C4-2B (cell line): Measurements from ENCODE around the gene HDAC7.
A peak's percentile ranks its signal among the peaks of the same experiment; 100 is the strongest.

Source experiments
- H3K27ac ChIP-seq: fragments of 450-650 bp; 2 replicates; pipeline ENCODE4 v1.5.1; 2017
- ZFX ChIP-seq: fragments of 450-650 bp; IDR thresholded peaks from 2 replicates; pipeline ENCODE4 v1.6.1; 2017
- TF ChIP-seq, protein P1 (sequence below): fragments of 450-650 bp; conservative IDR thresholded peaks from 2 replicates; pipeline ENCODE4 v1.5.1; 2017; ENCODE audit warnings: mild to moderate bottlenecking

The HDAC7 gene

DNA sequence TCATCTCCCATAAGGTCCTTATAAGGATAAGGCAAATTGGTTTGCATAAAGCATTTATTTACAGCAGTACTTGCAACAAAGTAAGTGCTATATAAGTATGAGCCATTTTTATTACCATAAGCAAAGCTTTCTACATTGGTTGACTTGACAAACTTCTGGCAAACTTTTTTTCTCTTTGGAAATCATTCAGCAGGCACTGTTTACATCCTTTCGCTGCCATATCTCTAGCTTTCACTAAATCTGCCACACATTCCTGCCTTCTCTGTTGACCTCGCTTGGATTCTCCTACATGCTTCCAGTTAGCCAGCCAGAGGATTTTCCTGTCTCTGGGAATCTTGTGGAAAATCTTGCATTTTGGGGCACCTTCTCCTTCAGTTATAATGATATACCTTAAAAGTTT lies 21.8 kb upstream of the HDAC7 start:
- TF ChIP-seq ZFX = no peak
- TF ChIP-seq, protein P1, sequence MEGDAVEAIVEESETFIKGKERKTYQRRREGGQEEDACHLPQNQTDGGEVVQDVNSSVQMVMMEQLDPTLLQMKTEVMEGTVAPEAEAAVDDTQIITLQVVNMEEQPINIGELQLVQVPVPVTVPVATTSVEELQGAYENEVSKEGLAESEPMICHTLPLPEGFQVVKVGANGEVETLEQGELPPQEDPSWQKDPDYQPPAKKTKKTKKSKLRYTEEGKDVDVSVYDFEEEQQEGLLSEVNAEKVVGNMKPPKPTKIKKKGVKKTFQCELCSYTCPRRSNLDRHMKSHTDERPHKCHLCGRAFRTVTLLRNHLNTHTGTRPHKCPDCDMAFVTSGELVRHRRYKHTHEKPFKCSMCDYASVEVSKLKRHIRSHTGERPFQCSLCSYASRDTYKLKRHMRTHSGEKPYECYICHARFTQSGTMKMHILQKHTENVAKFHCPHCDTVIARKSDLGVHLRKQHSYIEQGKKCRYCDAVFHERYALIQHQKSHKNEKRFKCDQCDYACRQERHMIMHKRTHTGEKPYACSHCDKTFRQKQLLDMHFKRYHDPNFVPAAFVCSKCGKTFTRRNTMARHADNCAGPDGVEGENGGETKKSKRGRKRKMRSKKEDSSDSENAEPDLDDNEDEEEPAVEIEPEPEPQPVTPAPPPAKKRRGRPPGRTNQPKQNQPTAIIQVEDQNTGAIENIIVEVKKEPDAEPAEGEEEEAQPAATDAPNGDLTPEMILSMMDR = no peak

DNA sequence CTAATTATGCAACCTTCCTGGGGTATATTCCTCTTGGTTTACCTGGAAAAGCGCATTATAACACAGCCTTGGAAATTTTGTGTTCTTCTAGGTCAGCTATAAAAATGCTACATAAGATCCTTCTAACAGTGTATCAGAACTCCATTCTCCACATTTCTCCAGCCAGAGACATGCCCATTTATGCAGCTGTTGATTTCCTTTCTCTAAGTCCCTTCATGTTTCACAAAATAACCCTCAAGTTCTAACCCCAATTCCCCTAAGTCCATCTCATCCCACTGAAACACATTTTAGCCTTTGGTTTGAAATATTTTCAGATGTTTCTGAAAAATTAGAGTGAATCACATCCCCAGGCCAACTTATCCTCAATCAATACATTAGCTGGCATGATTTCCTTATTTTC lies 20.9 kb upstream of the HDAC7 start:
- TF ChIP-seq, protein P1 = no peak
- no peak for TF ChIP-seq ZFX
- H3K27ac ChIP-seq = no peak overlapping the region

More for the DNA sequence above, 21.8 kb upstream of the HDAC7 start:
- no peak overlapping the region for H3K27ac ChIP-seq

DNA sequence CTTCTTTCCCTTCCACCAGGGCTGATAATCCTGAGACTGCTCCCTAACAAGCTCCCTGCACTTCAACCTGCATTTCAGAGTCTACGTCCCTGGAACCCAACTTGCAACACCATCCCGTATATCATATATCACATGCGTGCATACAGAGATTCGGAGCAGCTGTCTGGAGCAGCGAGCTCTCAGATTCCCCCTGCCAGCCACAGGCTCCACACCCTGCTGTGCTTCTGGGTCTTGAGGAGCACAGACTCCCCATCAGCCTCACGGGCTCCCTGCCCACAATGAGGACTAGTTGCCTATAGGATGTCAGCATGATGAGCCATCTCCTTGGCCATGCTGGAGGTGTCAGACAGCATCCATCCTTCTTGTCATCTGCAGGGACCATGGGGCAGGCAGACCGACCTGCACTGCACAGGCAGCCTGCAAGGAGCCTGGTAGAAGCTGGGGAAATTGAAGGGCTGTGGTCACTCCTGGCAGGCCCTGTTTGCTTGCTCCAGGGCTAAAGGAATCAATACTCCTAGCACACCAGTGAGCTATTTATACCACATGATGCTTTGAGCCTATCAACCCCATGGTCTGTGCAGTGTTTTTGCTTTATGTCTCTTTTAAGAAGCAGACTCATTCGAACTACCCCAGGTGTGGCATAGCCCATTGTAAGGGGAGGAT lies 19.6 kb upstream of the HDAC7 start:
- H3K27ac ChIP-seq = no peak overlapping the region
- no peak for TF ChIP-seq ZFX
- TF ChIP-seq, protein P1 = no peak

- TF ChIP-seq ZFX = no peak
- TF ChIP-seq, protein P1 = peak; percentile 18
- no peak overlapping the region for H3K27ac ChIP-seq
Observed at GRCh38 chr12:47838286-47838931, 18.7 kb upstream of the HDAC7 start.

DNA sequence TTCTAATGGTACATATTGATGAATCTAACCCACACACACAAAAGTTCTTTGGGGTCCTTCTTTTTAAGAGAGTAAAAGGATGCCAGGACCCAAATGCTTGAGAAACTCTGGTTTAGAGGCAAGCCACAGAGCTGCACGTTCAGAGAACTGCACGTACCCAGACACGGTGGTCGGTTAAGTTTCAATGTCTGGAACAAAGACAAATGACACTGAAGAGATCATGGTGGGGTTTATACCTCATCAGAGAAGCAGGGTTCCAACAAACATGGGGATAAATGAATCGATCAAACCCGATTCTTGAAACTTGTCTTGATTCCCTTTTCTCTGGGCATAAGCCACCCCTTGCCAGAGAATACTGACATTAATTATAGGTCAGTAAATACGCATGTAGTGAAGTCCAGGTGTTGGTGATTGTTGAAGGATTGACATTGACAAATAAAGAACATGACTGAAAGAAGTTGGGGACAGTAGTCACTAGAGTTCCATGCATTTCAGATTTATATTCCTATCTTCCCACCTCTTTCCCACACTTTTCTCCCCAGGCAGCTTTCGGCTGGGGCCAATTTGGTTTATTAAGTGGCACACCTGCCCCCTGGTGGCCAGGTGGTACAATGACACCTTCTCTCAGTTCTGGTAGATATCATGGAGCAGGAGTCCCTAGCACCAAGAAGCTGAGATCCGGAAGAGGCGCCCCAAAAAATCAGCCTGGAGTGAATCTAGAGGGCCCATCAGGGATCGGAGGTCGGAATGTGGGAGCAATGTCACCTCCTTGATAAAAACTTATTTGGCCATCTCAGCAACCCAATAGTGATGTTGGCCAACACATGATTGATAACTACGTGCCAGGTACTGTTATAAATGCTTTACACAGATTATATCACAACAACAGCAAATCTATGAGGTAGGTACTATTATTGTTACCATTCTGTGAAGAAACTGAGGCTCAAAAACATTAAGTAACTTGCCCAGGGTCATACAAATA lies 17.8 kb upstream of the HDAC7 start:
- no peak overlapping the region for H3K27ac ChIP-seq
- TF ChIP-seq, protein P1 = peak; percentile 91
- no peak for TF ChIP-seq ZFX

DNA sequence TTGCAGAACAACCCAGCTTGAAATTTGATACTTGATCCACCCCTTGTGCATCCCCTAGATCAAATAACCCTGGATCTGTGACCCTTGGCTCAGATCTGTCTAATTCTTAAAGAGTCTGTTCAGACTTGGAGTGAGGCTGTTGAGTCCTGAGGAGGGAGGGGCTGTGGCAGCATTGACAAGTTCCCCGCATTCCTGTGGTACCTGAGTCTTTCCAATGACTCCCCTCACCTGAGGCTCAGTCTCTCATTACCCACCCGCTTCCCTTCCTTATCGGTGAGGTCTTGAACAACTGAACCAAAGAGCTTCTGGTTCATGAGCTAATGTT lies 16.1 kb upstream of the HDAC7 start:
- TF ChIP-seq, protein P1 = no peak
- TF ChIP-seq ZFX = no peak
- no peak overlapping the region for H3K27ac ChIP-seq
